Smooth muscle cell (in vitro differentiated cells): ENCODE measurements around the gene TXNDC11. TPM values are rescaled to one million over a fixed set of nuclear protein-coding genes. Genes with fewer than 3 reads are reported as not detected.

Experiments
- DNase-seq: peaks from one replicate; lab custom pipeline; 2025; ENCODE audit not compliant: unreplicated experiment; lab: John Stamatoyannopoulos, UW
- H2AFZ ChIP-seq: fragments of 200-600 bp; sonication (generic); 2 replicates; pipeline ENCODE4 v1.6.0; 2016; ENCODE audit warnings: antibody characterized with exemption, low read depth, mild to moderate bottlenecking
- H3F3A ChIP-seq: fragments of 200-600 bp; sonication (generic); 2 replicates; pipeline ENCODE4 v1.6.0; 2017; ENCODE audit warnings: antibody characterized with exemption, low read depth
- H3K27ac ChIP-seq: fragments of 200-600 bp; sonication (generic); 2 replicates; pipeline ENCODE4 v1.5.1; 2016; ENCODE audit warnings: low read depth, mild to moderate bottlenecking
- H3K27me3 ChIP-seq: fragments of 200-600 bp; sonication (generic); 2 replicates; pipeline ENCODE4 v1.6.1; 2016; ENCODE audit warnings: low read depth, mild to moderate bottlenecking
- H3K36me3 ChIP-seq: fragments of 200-600 bp; sonication (generic); 2 replicates; pipeline ENCODE4 v1.5.1; 2016; ENCODE audit warnings: low read depth
- H3K4me1 ChIP-seq: fragments of 200-600 bp; sonication (generic); 2 replicates; pipeline ENCODE4 v1.5.1; 2016; ENCODE audit warnings: low read depth
- H3K4me2 ChIP-seq: fragments of 200-600 bp; sonication (generic); 2 replicates; pipeline ENCODE4 v1.6.0; 2016; ENCODE audit warnings: mild to moderate bottlenecking
- H3K4me3 ChIP-seq: fragments of 200-600 bp; sonication (generic); 2 replicates; pipeline ENCODE4 v1.5.1; 2016; ENCODE audit warnings: mild to moderate bottlenecking
- H3K79me2 ChIP-seq: fragments of 200-600 bp; sonication (generic); 2 replicates; pipeline ENCODE4 v1.6.0; 2016; ENCODE audit warnings: low read depth, mild to moderate bottlenecking
- H3K9ac ChIP-seq: fragments of 200-600 bp; sonication (generic); 2 replicates; pipeline ENCODE4 v1.6.0; 2016; ENCODE audit warnings: low read depth
- H3K9me3 ChIP-seq: fragments of 200-600 bp; sonication (generic); replicated peaks from 2 replicates; pipeline ENCODE4 v1.5.1; 2016; ENCODE audit warnings: low read depth
- H4K20me1 ChIP-seq: fragments of 200-600 bp; sonication (generic); 2 replicates; pipeline ENCODE4 v1.6.0; 2016; ENCODE audit warnings: low read depth
- CTCF ChIP-seq: fragments of 200-600 bp; sonication (generic); IDR thresholded peaks from 2 replicates; pipeline ENCODE4 v1.5.1; 2017; ENCODE audit warnings: borderline replicate concordance, mild to moderate bottlenecking, antibody characterized with exemption; ENCODE audit not compliant: insufficient read depth, poor library complexity, severe bottlenecking
- WGBS: methylation state at CpG from one replicate; pipeline ENCODE4 v1.1.7; 2016; ENCODE audit warnings: low lambda C conversion rate; 5-methylcytosine and 5-hydroxymethylcytosine counted together
- polyA plus RNA-seq: library from polyadenylated mRNA; unstranded; fragments of >200 nt; fragmentation: Nextera tagmentation; extraction: Ambion mirVana; gene quantifications from 2 replicates; pipeline ENCODE4 v1.2.1, GENCODE V29; 2016
- total RNA-seq: library from RNA; depleted of rRNA; stranded (reverse); fragments of >200 nt; gene quantifications from 2 replicates; pipeline ENCODE4 v1.2.3, GENCODE V29; 2014

The TXNDC11 gene
- total and polyA plus RNA-seq, 2 experiments from 2014 or later: 27.3 to 30.8 TPM

DNA sequence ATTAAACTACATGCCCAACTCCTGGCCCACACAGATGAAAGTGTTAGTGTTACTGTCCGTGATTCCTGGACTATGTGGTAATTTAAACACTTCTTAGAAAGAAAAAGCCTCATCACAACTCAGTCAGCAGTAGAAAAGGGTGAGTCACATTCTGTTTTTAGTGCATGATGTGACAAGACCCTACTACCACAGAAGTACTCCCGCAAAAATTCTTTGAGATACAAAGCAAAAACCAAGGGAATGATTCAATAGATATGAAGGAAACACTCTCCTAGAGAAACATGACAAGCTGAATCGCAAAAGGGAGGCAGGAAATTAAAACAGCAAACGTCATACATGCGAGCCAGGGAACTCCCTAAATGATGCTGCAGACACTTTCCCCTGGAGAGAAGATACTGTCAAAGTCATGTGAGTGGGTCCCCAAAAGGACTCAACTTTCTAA is 60.0 kb downstream of the TXNDC11 start:
- 27% methylated on average over 5 of the region's 5 CpGs for WGBS
- H3K9ac ChIP-seq: peak overlapping the region; percentile 83
- no peak for DNase-seq
- H3K36me3 ChIP-seq: peaks cover 11% of the 10 kb centered on the region
- no peaks in the 10 kb centered on the region for H3K79me2 ChIP-seq
- peak overlapping the region; percentile 86 for H3K27ac ChIP-seq
- no peaks in the 10 kb centered on the region for H3K9me3 ChIP-seq
- peak overlapping the region; percentile 40 for H3K4me2 ChIP-seq
- peaks cover 17% of the 10 kb centered on the region for H3F3A ChIP-seq
- no peaks in the 10 kb centered on the region for H3K4me1 ChIP-seq
- peaks cover 97% of the 10 kb centered on the region for H4K20me1 ChIP-seq
- H2AFZ ChIP-seq: no peak overlapping the region
- TF ChIP-seq CTCF: no peak
- no peaks in the 10 kb centered on the region for H3K27me3 ChIP-seq
- H3K4me3 ChIP-seq: no peak overlapping the region

GRCh38 chr16:11681976-11682654 is 60.5 kb downstream of the TXNDC11 start:
- Histone ChIP-seq H3K9me3 (no peaks in the 10 kb centered on the region), H2AFZ (no peak overlapping the region), H3K79me2 (no peaks in the 10 kb centered on the region), H3K27ac (peak overlapping the region; percentile 86), H3K4me1 (no peaks in the 10 kb centered on the region), H3K9ac (no peak overlapping the region), H3K4me2 (peak overlapping the region; percentile 6), H3K27me3 (no peaks in the 10 kb centered on the region), H3K4me3 (no peak overlapping the region), H4K20me1 (peaks cover 97% of the 10 kb centered on the region), H3F3A (peaks cover 17% of the 10 kb centered on the region), H3K36me3 (peaks cover 6% of the 10 kb centered on the region)
- DNase-seq: no peak
- 80% methylated on average over 12 of the region's 12 CpGs for WGBS
- TF ChIP-seq CTCF: no peak

- DNase-seq: no peak
- no peak overlapping the region for H3K4me2 ChIP-seq
- 94% methylated on average over 2 of the region's 2 CpGs for WGBS
- TF ChIP-seq CTCF: no peak
- H3K4me1 ChIP-seq: no peaks in the 10 kb centered on the region
- H3K4me3 ChIP-seq: no peak overlapping the region
- no peaks in the 10 kb centered on the region for H3K9me3 ChIP-seq
- no peak overlapping the region for H3K9ac ChIP-seq
- H3K27ac ChIP-seq: no peak overlapping the region
- no peaks in the 10 kb centered on the region for H3K27me3 ChIP-seq
- H3K79me2 ChIP-seq: no peaks in the 10 kb centered on the region
- no peak overlapping the region for H2AFZ ChIP-seq
- H3F3A ChIP-seq: peaks cover 17% of the 10 kb centered on the region
- H4K20me1 ChIP-seq: peaks cover 97% of the 10 kb centered on the region
- peaks cover under 1% of the 10 kb centered on the region for H3K36me3 ChIP-seq
These were observed 61.1 kb downstream of the TXNDC11 start for GRCh38 chr16:11681556-11681955.
